Pons (tissue), 1 donor: ENCODE measurements around the gene DYNAP.

ENCODE experiments used
- DNase-seq: peaks from one replicate; pipeline ENCODE4 v3.0.0-alpha.2; 2016; ENCODE audit warnings: low spot score

DYNAP gene, protein sequence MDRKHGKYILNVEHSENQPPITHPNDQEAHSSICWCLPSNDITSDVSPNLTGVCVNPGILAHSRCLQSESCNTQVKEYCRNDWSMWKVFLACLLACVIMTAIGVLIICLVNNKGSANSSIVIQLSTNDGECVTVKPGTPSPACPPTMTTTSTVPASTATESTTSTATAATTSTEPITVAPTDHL

DNA sequence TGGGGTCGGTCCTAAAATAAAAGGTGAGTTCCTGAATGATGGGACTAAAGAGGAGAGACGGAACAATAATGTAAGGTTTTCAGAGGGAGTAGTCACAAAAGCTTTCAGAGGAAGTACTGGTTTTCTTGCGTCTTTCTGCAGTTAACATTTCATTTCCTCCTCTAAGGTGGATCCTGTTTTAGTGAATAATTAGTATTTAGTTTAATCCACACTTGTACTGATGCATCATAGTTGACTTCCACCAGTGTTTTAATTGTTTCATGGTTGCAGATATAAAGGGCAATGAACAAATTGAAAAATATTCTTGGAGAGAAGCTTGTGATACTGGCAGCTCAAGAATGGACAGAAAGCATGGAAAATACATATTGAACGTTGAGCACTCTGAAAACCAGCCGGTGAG lies at the start of gene DYNAP:
DYNAP (plus strand) TSS at position 301 of the 400 bp plus-strand sequence; CDS start at position 339, 38 bp downstream.
- DNase-seq = no peak

DNA sequence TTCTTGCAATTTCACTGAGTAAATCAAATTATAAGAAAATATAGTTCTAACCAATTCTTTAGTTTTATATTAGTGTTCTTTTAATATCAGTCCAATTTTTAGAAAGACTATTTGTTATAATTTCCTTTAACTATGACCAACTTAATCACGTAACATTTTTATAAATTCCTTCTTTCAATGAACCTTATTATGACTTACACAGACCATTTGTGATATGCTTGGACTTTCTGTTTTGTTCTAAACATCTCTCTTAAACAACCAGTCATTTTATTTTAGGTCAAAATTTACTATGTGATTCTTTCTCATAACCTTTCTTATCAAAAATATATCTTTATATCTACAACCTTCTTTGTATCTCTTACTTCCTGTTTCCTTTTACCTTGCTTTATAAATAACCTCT lies 39.5 kb upstream of the DYNAP start:
- no peak for DNase-seq

DNA sequence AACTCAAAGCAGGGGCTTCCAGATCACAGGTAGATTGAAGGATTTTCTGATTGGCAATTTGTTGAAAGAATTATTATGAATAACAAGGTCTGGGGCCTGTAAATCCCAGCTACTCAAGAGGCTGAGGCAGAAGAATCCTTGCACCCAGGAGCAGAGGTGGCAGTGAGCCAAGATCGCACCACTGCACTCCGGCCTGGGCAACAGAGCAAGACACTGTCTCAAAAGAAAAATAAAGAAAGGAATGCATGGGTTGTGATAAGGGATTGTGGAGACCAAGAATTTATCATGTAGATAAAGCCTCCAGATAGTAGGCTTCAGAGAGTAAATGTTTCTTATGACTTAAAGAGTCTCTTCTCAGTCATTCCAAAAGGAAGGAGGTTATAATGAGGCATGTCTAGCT lies 35.8 kb upstream of the DYNAP start:
- DNase-seq = no peak

DNA sequence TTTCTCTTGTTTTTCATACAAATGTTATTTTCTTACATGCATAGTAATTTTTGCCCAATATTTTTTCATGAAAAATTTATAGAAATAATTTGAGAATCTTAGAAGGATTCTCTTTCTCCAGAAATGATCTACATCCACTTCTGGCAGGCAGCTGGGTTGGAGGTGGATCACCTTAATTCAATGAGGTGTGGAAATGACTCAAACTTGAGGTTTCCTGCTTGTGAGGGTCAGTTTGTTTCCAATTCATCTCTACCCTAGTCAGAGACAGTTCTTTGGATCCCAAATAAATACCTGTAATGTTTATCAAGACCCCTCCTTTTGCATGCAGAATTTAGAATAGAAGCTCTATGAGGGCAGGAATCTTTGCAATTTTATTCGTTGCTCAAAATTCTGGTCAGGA lies 35.0 kb upstream of the DYNAP start:
- DNase-seq = no peak

DNA sequence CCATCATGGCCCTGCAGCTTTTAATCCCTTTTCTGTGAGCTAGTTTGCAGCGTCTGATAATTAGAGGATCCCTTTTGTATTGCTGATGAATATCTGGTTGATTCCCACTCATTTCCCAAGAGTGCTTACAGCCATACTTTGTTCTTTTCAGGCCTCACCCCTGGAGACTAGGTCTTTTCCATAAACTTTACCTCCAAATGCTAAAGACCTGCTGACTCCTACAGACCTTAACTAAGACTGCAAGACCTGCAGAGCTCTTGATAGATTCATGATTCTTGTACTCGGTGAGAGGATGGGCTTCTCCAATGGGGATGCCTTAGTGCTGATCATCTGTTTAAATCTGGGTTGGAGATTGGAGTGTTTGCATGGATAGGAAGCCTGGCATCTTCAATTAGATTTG lies 33.1 kb upstream of the DYNAP start:
- no peak for DNase-seq

DNA sequence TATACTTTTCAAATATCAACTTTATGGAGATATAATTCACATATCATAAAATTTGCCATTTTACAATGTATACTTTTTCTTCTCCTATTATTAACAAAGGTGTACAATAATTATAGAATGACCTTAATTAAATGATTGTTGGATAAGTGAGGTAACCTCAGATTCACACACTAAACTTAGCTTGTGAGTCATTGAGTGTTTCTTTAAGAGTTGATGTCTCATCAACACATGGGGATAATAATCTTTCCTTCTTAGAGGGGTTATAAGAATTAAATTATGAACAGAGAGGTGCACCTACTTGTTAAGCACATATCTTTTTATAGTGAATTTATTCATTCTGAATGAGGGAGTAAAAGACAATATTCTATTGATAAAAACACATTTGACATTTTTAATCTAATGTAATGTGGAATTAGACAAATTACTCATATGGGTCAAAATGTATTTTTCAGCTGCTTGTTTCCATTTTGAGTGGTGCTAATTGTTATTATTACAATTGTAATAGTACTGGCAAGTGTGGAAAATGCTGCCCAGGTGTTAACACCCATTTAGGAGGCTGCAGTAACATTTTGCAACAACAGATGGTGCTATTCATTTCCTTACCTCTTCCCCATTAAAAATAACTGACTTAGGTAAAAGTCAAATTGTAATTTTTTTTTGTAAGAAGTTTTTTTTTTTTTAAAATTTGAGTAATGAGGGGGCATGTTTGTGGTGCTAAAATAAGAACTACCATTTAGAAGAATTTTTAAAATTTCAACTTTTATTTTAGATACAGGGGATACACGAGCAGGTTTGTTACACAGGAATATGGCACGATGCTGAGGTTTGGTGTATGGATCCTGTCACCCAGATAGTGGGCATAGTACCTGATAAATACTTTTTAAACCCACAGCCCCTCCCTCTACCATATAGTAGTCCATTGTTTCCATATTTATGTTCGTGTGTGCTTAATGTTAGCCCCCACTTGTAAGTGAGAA lies 32.1 kb upstream of the DYNAP start:
- no peak for DNase-seq

DNA sequence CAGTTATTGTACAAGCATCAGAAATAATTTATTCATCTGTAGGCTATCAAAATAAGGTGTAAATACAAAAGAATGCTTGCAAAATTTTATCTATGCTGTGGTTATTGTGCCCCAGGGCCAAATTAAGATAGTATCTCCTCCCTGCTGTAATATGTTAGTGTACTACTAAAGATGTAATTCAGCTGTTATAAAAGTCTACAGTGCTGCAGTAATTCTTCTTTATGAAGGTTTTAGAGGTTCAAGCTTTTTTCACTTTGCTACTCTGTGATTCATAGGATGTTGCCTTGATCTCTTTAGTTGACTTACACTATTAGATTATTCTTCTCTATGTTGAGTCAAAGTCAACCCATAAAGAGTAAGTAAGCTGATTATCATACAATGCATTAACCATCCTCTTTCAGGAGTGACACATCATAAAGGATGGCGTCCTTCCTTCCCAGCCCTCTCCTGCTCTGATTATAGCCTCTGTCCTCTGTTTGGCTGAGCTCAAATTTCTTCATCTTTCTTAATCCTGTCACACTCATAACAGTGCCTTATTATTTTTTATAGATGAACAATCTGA lies 29.3 kb upstream of the DYNAP start:
- no peak for DNase-seq

DNA sequence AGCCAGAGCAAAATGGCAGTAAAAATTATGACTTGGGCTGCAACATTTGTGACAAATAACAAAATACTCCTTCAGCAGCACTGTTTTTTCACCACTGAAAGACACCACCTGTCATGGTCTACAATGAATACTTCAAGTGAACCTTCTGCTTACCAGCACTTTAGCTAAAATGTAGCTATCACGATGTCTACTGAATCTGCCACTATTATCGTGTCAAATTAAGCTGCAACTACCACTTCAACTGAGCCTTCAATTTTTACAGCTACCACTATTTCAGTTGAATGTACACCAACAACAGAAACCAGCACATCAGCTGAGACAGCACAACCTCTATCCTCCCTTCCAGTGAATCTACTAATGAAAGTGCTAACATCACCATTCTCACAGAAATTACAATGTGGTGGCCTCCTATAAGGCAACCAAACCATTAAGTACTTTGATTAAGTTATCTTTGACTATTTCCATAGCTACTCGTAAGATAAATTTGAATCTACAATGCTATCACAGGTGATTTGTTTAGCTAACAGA lies 10.8 kb upstream of the DYNAP start:
- DNase-seq = no peak

DNA sequence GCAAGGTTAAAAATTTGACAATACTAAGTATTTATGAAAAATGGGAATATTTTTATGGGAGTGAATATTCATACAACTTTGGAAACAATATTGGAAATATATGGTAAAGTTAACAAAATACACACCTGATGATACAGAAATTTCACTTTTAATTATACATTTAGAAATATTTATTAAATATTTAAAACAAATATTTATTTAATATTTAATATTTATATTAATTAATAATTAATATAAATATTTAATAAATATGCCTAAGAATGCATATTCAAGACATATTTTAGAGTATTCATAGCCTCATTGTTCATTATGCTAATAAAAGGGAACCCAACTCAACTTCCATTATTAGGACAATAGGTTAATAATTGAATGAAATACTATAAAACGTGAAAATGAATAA lies 7.0 kb upstream of the DYNAP start:
- DNase-seq = no peak

DNA sequence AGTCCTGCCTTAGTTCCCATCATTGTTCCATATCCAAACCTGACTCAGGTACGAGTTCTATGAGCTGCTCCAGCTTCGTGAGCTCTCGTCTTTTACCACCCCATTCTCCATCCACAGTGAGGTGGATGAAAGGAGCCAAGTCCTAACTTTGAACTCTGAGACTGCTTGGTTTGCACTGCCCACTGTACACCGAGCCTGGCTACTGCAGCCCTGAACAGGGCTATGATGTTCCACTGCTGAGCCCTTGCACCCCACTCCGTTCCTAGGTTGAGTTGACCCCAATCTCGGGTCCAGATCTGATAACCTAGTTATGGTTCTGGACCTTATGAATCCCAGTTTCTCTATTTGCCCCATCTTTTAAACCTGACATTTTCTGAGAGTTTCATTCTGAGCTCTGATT lies 5.3 kb upstream of the DYNAP start:
- no peak for DNase-seq

DNA sequence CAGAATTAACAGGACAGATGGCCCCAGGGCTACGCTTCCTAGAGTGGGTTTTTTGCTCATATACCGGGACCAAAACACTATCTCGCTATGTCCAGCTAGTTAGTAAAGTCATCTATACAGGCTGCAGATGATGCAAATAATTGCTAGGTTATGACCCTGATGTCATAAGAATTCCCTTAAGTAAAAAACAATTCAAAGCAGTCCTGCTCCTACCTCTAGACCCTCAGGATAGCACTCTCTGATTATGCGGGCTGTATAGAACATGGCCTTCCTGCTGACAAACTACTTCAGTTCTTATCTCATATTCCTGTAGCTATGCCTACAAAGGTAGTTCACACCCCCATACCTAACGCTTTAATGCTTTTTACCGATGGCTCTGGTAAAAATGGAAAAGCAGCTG lies 13.2 kb downstream of the DYNAP start:
- no peak for DNase-seq

DNA sequence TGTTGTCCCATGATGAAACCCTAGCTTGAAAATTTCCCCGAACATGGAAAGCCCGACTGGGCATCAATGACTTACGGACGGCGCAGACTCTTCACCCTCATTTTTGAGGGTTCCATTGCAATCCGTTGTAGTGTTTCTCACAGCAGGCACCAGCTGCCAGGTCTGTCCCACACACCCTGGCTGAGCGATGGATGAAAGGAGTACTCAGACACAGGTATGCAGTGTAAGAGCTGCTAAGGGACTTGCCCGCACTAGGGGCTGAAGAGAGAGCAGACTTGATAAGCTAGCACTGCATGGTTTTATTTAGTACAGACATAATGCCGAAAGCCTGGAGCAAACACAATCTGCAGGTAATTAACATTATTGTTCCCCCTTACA lies 15.8 kb downstream of the DYNAP start:
- DNase-seq = no peak

DNA sequence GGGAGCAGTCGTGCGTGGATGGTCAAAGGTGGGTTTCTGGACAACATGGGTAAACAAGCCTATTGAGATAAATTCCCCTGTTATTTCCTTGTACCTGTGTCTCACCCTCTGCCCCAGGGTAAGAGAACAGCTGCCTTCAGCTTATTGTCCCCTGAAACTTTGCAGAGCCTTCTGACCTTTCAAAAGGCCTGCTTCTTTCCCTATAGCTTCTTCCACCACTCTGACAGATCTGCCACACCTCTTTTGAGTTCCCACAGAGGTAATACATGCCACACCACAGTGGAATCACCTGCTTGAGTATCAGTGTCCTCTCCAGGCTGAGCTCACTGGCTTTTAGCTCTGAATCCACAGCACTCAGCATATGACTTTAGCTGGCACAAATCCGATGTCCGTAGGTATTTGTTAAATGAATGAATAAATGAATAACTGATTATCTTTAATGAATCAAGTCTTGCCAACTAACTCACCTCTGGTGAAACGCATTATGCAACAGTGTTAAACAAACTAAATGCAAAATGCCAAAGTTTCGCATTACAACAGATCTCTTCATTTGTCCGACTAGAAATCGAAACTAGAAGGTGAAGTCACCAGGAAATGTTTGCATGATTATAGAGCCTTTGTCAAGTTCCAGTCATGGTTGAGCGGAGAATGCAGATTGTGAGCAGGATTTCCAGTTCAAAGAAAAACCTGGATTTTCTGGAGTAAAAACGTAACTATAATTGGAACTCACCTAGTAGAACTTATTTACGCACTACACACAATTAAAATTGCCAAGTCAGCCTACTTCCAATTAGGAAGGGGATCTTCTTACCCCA lies 16.4 kb downstream of the DYNAP start:
- DNase-seq = no peak

DNA sequence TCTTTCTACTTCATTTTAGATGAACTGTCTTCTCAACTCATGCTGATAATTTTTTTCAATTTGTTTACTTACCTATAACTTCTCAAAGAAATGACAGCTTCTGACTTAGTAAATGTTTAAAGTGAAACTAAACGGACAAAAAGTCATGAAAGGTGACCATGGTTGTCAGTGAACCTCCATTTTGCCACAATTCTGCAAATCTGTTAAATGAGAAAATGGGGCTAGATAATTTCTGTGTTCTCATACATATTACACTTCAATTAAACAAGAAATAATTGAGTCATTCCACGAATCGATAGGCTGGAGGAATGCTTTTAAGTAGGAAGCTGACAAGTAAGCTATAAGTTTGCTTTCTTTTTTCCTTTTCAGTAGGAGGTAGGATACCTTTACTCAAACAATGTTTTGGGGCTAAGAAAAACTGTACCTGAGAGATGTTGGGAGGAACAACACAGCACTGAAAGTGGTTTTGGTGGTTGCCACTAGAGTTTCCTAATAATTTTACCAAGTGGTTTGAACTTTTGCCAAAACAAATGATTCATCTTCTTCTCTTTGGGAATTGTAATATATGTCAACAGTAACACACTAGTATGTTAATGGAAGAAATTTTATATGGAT lies 17.1 kb downstream of the DYNAP start:
- no peak for DNase-seq

DNA sequence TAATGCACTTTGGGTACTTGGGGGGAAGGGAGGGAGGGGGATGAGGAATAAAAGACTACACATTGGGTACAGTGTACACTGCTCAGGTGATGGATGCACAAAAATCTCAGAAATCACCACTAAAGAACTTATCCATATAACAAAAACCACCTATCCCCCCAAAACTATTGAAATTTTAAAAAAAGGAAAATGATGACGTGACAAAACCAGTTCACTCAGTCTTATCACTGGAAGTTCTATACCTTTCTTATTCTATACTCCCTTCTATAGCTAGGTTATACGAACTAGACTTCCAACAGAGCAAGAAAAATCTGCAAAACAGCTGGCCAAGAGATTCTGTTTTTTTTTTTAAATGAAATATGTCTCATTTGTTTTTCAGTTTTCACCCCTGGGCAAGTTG lies 20.8 kb downstream of the DYNAP start:
- DNase-seq = no peak

DNA sequence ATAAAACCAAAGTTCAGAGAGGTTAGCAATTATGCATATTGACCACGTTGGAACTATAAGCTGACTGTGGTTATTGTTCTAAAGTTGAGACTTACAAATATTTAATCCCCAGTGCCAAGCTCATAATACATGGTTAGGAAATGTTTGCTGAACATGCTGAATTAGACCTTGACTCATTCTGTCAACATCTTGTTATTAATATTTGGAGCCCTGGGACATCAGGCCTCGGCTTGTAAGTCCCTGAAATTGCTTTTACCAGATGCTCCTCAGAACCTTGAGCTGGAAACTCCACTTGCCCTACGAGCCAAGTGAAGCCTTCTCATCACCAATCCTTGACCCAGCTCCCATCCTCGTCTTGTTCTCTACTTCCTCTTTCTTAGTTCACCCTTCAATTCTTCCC lies 21.2 kb downstream of the DYNAP start:
- no peak for DNase-seq

DNA sequence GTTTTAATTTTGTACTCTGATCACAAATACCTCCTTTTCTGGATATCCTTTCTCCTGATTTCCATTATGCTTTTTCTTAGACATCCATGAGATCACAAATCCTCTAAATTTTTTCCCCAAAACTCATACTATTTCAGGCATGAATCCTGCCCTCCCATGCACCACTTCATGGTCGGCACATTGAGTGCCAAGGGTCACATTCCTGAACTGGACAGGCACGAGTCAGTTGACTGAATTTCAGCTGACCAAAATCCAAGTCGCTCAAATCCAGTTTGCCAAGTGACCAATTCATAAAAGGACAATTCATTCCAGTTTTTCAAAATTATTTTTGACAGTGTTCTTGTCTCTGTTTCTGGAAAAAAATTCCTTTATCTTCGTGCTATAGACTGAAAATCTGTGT lies 22.1 kb downstream of the DYNAP start:
- DNase-seq = no peak

DNA sequence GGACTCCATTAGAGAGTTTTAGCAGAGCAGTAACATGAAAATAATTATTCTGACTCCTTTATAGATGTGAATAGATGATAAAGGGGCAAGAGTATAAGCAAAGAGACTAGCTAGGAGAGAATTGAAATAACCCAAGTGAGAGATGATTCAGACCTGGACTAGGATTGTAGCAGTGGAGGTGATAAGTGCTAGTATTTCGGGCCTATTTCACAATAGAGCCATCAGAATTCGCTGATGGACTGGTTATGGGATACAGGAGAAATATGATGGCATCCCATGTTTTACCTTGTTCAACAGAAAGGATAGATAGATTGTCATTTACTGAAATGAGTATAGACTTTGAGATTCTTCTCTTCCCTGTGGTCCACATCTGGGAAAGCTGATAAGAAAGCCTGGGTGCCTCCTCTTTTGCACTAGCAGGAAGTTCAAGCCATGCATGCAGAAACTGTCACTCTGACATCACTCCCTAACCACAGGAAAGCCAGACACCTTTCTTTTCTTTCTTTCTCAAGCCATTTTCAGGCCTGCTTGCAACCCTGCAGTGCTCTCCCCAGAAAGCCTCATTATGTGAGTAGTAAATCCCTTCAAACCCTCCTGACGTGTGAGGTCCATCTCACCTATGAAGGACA lies 25.3 kb downstream of the DYNAP start:
- DNase-seq = no peak

DNA sequence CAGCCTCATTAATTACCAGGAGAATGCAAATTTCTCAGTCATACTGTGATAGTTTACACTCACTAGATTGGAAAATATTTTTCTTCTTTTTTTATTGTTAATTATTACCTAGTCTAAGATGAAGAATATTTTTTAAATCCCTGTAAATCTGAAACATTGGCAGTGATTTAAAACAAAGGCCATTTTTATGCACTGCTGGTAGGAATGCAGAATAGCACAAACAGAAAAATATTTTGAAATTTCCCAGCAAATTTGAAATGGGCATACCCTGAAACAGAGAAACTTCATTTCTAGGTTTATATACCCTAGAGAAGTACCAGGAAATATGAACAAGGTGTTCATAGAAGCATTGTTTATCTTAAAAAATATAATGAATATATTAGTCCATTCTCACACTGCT lies 31.0 kb downstream of the DYNAP start:
- no peak for DNase-seq

DNA sequence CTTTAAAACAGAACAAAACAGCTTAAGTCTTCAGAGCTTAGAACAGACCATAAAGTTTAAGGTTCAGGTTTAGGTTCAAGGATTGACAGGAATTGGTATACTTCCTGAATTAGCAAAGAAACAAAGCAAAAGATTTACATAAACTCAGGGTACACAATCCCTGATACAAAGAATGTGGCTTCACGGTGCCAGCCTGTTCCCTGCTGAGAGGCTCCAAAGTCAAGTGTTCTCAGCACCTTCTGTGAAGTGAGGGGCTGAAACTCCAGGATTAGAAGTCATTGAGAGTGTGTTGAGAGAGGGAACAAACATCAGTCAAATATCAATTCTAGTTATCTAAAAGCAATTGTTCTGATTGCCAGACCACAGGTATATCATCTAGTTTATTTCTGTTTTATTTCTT lies 35.7 kb downstream of the DYNAP start:
- DNase-seq = no peak

DNA sequence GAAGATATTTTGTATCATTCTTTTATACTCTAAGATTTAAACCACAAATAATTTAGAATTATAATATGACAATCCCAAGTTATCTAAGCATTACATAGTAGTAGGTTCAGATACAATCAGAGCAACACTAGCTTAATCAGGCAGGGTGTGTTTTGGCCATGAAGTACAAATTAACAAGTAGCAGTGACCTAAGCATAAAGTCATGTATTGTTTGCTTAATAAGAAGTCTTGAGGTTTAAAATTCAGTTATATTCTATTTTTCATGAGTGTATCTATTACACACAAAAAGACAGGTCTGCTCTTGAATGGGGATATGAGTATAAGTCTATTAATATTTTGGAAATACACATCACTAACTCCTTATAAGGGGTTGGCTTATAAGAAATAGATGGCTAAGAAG lies 39.9 kb downstream of the DYNAP start:
- DNase-seq = no peak
